ENCODE measurements around the gene PTGES3.

PTGES3 gene

GRCh38 chr12:56630180-56630632 is 57.9 kb downstream of the PTGES3 start, which contains the start of gene BAZ2A:
BAZ2A (minus strand) TSS chr12:56630326; CDS start chr12:56617530, 12,796 bp downstream.
- peaks cover 46% of the 10 kb centered on the region for H3K79me2 ChIP-seq (ENCODE audit: insufficient read depth, low read length)
- TF ChIP-seq CTCF (IDR thresholded peaks at IDR 0.05; ENCODE audit: low read length) (no peak), EZH2 (IDR thresholded peaks at IDR 0.05; ENCODE audit: borderline replicate concordance, low read length) (no peak)
- H3K4me2 ChIP-seq (ENCODE audit: low read length): peak within 1 kb of the TSS; percentile 97
- peak within 1 kb of the TSS; percentile 87 for H3K4me3 ChIP-seq (ENCODE audit: low read depth, low read length, poor library complexity, severe bottlenecking)
- peaks cover 14% of the 10 kb centered on the region; the same call in 1 of the 2 replicates for H3K36me3 ChIP-seq (ENCODE audit: insufficient read depth, low read length)
- peak within 1 kb of the TSS; percentile 88 for H3K9ac ChIP-seq (ENCODE audit: low read length)
- no peaks in the 10 kb centered on the region for H3K9me2 ChIP-seq (ENCODE audit: low read depth, low read length)
- H4K20me1 ChIP-seq (ENCODE audit: insufficient read depth, low read length): no peaks in the 10 kb centered on the region
- peaks cover 64% of the 10 kb centered on the region for H3K4me1 ChIP-seq (ENCODE audit: insufficient read depth, low read length, severe bottlenecking)
- H2AFZ ChIP-seq (ENCODE audit: low read length): no peak within 1 kb of the TSS
- no peaks in the 10 kb centered on the region for H3K27me3 ChIP-seq (ENCODE audit: insufficient read depth, low read length)
- H3F3A ChIP-seq (ENCODE audit: insufficient read depth, low read length): 0 out of 2 replicates have a peak, but pooled peaks cover 4% of the 10 kb centered on the region
- H3K9me3 ChIP-seq (ENCODE audit: low read length): no peaks in the 10 kb centered on the region
- H3K27ac ChIP-seq (ENCODE audit: low read depth, low read length, poor library complexity, severe bottlenecking): peak within 1 kb of the TSS; percentile 75

- H2AFZ ChIP-seq (ENCODE audit: low read length): no peak overlapping the region
- no peaks in the 10 kb centered on the region for H4K20me1 ChIP-seq (ENCODE audit: insufficient read depth, low read length)
- peaks cover 63% of the 10 kb centered on the region for H3K4me1 ChIP-seq (ENCODE audit: insufficient read depth, low read length, severe bottlenecking)
Observed at GRCh38 chr12:56629459-56630179, 58.5 kb downstream of the PTGES3 start.

More at GRCh38 chr12:56629459-56630179, 58.5 kb downstream of the PTGES3 start:
- TF ChIP-seq EZH2 (IDR thresholded peaks at IDR 0.05; ENCODE audit: borderline replicate concordance, low read length): no peak
- TF ChIP-seq CTCF (IDR thresholded peaks at IDR 0.05; ENCODE audit: low read length): no peak
- Histone ChIP-seq H3K9ac (ENCODE audit: low read length) (peak overlapping the region; percentile 88), H3K36me3 (ENCODE audit: insufficient read depth, low read length) (peaks cover 15% of the 10 kb centered on the region; the same call in 1 of the 2 replicates), H3K4me3 (ENCODE audit: low read depth, low read length, poor library complexity, severe bottlenecking) (peak overlapping the region; percentile 87), H3K79me2 (ENCODE audit: insufficient read depth, low read length) (peaks cover 52% of the 10 kb centered on the region), H3K9me3 (ENCODE audit: low read length) (no peaks in the 10 kb centered on the region), H3K27me3 (ENCODE audit: insufficient read depth, low read length) (no peaks in the 10 kb centered on the region), H3K9me2 (ENCODE audit: low read depth, low read length) (no peaks in the 10 kb centered on the region), H3K4me2 (ENCODE audit: low read length) (peak overlapping the region; percentile 97), H3F3A (ENCODE audit: insufficient read depth, low read length) (0 out of 2 replicates have a peak, but pooled peaks cover 4% of the 10 kb centered on the region), H3K27ac (ENCODE audit: low read depth, low read length, poor library complexity, severe bottlenecking) (peak overlapping the region; percentile 75)

Data from OCI-LY1 (cell line).